ENCODE measurements around the gene OR10D3. TPM values are rescaled to one million over a fixed set of nuclear protein-coding genes. Genes with fewer than 3 reads are reported as not detected.
"Not testable (repeated sequence)": the region's sequence is repeated elsewhere in the genome, so short reads cannot be mapped to it uniquely, and the experiment has no call there.

OR10D3 gene
- polyA plus RNA-seq, 1 of the 3 experiments (the other 2 are of a cell fraction), result not detected

DNA sequence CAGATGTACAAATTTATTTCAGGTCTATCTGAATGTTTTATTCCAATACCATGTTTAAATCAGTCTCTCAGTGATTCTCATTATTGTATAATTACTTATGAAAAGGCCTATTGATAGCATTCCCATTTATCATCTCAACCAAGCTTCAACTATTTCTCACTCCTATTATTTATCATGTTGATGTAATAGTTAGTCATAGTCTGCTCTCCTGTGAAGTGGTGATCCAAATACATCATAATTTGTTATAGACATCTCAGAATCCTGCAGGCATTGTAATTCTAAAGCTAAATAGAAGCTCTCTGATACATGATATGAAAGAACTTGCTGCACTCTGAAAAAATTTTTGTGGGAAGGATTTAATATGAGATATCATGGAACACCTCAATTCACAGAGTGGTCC lies 36.0 kb downstream of the OR10D3 start:
- H3K27ac ChIP-seq (ENCODE audit: low read depth in 2 of 2, low read length in 1 of 2), result no peak overlapping the region
- H2AFZ ChIP-seq (ENCODE audit: low read depth), result no peak overlapping the region
- ChIA-PET POLR2A (no interaction called here), CTCF (interaction anchor here (1.4 kb wide), 1 partner anchor 26 kb away, joined by 3 read pairs; no protein-coding TSS in a partner anchor)
- H3K4me1 ChIP-seq (ENCODE audit: control insufficient read depth in 1 of 2, insufficient read depth in 2 of 2, low read depth in 1 of 2, low read length in 1 of 2), result no peaks in the 10 kb centered on the region
- H3K9me3 ChIP-seq, result no peaks in the 10 kb centered on the region
- H3K9me2 ChIP-seq, result no peaks in the 10 kb centered on the region
- no peak for DNase-seq
- no peaks in the 10 kb centered on the region for H3K36me3 ChIP-seq (replicated peaks in 1 of 2; ENCODE audit: control insufficient read depth in 1 of 2, insufficient read depth in 2 of 2, low read length in 1 of 2)
- H3K4me3 ChIP-seq (ENCODE audit: low read depth in 2 of 2, low read length in 1 of 2), result no peak overlapping the region
- H3F3A ChIP-seq (replicated peaks; ENCODE audit: insufficient read depth), result no peaks in the 10 kb centered on the region
- H3K79me2 ChIP-seq (ENCODE audit: insufficient read depth), result no peaks in the 10 kb centered on the region
- no peak overlapping the region for H3K4me2 ChIP-seq
- H3K9ac ChIP-seq, result no peak overlapping the region
- TF ChIP-seq RXRA (IDR thresholded peaks at IDR 0.05; ENCODE audit: borderline replicate concordance, low read depth) (no peak), RAD21 (IDR thresholded peaks at IDR 0.05; ENCODE audit: low read length) (no peak), YY1 (IDR thresholded peaks at IDR 0.05; ENCODE audit: low read depth) (no peak), MEF2A (IDR thresholded peaks at IDR 0.05; ENCODE audit: borderline replicate concordance, low read depth) (no peak), POLR2AphosphoS5 (IDR thresholded peaks at IDR 0.05; ENCODE audit: low read depth, low read length) (no peak), RFX5 (IDR thresholded peaks at IDR 0.05; ENCODE audit: low read length) (no peak), SMC3 (IDR thresholded peaks at IDR 0.05; ENCODE audit: low read depth, low read length) (no peak), SIN3A (IDR thresholded peaks at IDR 0.05; ENCODE audit: borderline replicate concordance, low read depth, low read length) (no peak)
- TF ChIP-seq, protein P1, sequence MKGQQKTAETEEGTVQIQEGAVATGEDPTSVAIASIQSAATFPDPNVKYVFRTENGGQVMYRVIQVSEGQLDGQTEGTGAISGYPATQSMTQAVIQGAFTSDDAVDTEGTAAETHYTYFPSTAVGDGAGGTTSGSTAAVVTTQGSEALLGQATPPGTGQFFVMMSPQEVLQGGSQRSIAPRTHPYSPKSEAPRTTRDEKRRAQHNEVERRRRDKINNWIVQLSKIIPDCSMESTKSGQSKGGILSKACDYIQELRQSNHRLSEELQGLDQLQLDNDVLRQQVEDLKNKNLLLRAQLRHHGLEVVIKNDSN (IDR thresholded peaks at IDR 0.05; ENCODE audit: borderline replicate concordance, low read depth), result no peak
- TF ChIP-seq, protein P2, sequence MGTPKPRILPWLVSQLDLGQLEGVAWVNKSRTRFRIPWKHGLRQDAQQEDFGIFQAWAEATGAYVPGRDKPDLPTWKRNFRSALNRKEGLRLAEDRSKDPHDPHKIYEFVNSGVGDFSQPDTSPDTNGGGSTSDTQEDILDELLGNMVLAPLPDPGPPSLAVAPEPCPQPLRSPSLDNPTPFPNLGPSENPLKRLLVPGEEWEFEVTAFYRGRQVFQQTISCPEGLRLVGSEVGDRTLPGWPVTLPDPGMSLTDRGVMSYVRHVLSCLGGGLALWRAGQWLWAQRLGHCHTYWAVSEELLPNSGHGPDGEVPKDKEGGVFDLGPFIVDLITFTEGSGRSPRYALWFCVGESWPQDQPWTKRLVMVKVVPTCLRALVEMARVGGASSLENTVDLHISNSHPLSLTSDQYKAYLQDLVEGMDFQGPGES (IDR thresholded peaks at IDR 0.05; ENCODE audit: low read depth, low read length), result no peak
- no peaks in the 10 kb centered on the region for H4K20me1 ChIP-seq (ENCODE audit: insufficient read depth)
- H3K27me3 ChIP-seq (ENCODE audit: insufficient read depth), result no peaks in the 10 kb centered on the region

DNA sequence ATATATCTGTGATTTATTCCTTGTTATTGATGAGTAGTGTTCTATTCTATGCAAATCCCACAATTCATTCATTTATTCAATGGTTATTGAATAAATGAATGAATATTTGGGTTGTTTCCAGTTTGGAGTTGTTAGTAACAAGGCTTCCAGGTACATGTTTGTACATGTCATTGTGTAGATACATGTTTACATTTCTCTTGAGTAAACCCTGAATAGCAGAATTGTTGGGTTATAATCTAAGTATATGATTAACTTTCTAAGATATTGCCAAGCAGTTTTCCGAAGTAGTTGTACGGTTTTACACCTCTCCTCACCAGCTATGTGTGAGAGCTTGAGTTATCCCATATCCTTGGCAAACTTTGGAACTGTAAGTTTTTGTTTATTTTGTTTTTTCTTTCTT lies 39.3 kb downstream of the OR10D3 start:
- WGBS (ENCODE audit: low lambda C conversion rate), result 25% methylated on average over 2 of the region's 2 CpGs
- no peak overlapping the region for H2AFZ ChIP-seq (ENCODE audit: low read depth)
- ChIA-PET CTCF (no interaction called here), POLR2A (no interaction called here)
- H3K79me2 ChIP-seq (ENCODE audit: insufficient read depth), result no peaks in the 10 kb centered on the region
- H3K27ac ChIP-seq (ENCODE audit: low read depth in 2 of 2, low read length in 1 of 2), result no peak overlapping the region
- H3K36me3 ChIP-seq (replicated peaks in 1 of 2; ENCODE audit: control insufficient read depth in 1 of 2, insufficient read depth in 2 of 2, low read length in 1 of 2), result no peaks in the 10 kb centered on the region
- no peaks in the 10 kb centered on the region for H3K9me2 ChIP-seq
- no peak overlapping the region for H3K4me3 ChIP-seq (ENCODE audit: low read depth in 2 of 2, low read length in 1 of 2)
- no peaks in the 10 kb centered on the region for H3K4me1 ChIP-seq (ENCODE audit: control insufficient read depth in 1 of 2, insufficient read depth in 2 of 2, low read depth in 1 of 2, low read length in 1 of 2)
- no peak overlapping the region for H3K4me2 ChIP-seq
- TF ChIP-seq POLR2AphosphoS5 (IDR thresholded peaks at IDR 0.05; ENCODE audit: low read depth, low read length) (no peak), RCOR1 (IDR thresholded peaks at IDR 0.05; ENCODE audit: low read length) (no peak), GABPA (IDR thresholded peaks at IDR 0.05; ENCODE audit: low read depth) (no peak)
- TF ChIP-seq, protein P3, sequence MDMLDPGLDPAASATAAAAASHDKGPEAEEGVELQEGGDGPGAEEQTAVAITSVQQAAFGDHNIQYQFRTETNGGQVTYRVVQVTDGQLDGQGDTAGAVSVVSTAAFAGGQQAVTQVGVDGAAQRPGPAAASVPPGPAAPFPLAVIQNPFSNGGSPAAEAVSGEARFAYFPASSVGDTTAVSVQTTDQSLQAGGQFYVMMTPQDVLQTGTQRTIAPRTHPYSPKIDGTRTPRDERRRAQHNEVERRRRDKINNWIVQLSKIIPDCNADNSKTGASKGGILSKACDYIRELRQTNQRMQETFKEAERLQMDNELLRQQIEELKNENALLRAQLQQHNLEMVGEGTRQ (IDR thresholded peaks at IDR 0.05; ENCODE audit: borderline replicate concordance, low read depth, low read length), result no peak
- TF ChIP-seq, protein P2 (IDR thresholded peaks at IDR 0.05; ENCODE audit: low read depth, low read length), result no peak
- H3K9me3 ChIP-seq, result no peaks in the 10 kb centered on the region
- no peaks in the 10 kb centered on the region for H4K20me1 ChIP-seq (ENCODE audit: insufficient read depth)
- H3K27me3 ChIP-seq (ENCODE audit: insufficient read depth), result no peaks in the 10 kb centered on the region
- H3F3A ChIP-seq (replicated peaks; ENCODE audit: insufficient read depth), result no peaks in the 10 kb centered on the region
- DNase-seq, result no peak
- H3K9ac ChIP-seq, result no peak overlapping the region

DNA sequence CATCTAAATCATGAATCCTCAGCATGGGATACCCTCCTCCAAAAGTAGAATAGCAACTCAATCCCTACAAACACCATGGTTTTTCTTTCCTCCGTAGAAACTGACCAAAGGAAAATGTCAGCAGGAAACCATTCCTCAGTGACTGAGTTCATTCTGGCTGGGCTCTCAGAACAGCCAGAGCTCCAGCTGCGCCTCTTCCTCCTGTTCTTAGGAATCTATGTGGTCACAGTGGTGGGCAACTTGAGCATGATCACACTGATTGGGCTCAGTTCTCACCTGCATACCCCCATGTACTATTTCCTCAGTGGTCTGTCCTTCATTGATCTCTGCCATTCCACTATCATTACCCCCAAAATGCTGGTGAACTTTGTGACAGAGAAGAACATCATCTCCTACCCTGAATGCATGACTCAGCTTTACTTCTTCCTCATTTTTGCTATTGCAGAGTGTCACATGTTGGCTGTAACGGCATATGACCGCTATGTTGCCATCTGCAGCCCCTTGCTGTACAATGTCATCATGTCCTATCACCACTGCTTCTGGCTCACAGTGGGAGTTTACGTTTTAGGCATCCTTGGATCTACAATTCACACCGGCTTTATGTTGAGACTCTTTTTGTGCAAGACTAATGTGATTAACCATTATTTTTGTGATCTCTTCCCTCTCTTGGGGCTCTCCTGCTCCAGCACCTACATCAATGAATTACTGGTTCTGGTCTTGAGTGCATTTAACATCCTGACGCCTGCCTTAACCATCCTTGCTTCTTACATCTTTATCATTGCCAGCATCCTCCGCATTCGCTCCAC lies 41.7 kb downstream of the OR10D3 start:
- H3K36me3 ChIP-seq (replicated peaks in 1 of 2; ENCODE audit: control insufficient read depth in 1 of 2, insufficient read depth in 2 of 2, low read length in 1 of 2); H2AFZ ChIP-seq (ENCODE audit: low read depth); H3K9ac ChIP-seq; H3K4me2 ChIP-seq; H3F3A ChIP-seq (replicated peaks; ENCODE audit: insufficient read depth); H3K27ac ChIP-seq (ENCODE audit: low read depth in 2 of 2, low read length in 1 of 2); H3K9me3 ChIP-seq; H3K9me2 ChIP-seq; H3K4me3 ChIP-seq (ENCODE audit: low read depth in 2 of 2, low read length in 1 of 2); H3K79me2 ChIP-seq (ENCODE audit: insufficient read depth); POLR2A ChIA-PET; H4K20me1 ChIP-seq (ENCODE audit: insufficient read depth); H3K4me1 ChIP-seq (ENCODE audit: control insufficient read depth in 1 of 2, insufficient read depth in 2 of 2, low read depth in 1 of 2, low read length in 1 of 2); H3K27me3 ChIP-seq (ENCODE audit: insufficient read depth); DNase-seq: not testable (repeated sequence)
- CTCF ChIA-PET, result interaction anchor here (0.8 to 1.0 kb wide), 2 partner anchors 30 to 365 kb away, joined by 3 read pairs; no protein-coding TSS in a partner anchor
- 24% methylated on average over 9 of the region's 9 CpGs for WGBS (ENCODE audit: low lambda C conversion rate)

Data from SK-N-SH (cell line).